ENCODE measurements around the gene PPARGC1A. TPM values are rescaled to one million over a fixed set of nuclear protein-coding genes. Genes with fewer than 3 reads are reported as not detected.

The PPARGC1A gene
- total and polyA plus RNA-seq, 10 of the 15 experiments (the other 5 are each of a cell fraction or from before 2014, with no cell fraction given) = 0.01 to 0.05 (median 0.04) TPM; not detected in 7

DNA sequence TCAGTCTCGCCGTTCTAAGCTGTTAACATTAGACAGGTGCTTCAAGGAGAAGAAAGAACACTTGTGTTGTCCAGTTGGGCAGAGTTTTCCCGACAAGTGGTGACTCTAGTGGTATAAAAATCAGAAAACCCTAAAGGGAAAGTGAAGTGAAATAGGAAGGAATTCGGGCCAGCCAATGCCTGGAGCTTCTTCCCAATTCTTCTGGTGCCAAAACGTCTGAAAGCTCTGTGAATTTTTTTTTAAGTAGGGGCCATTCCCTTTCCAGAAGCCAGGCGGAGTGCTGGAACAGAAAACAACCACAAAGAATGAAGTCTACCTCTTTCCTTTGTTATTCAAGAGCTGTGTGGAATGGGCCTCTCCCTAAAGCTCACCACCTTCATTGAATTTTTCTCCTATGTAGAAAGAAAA, 43.1 kb upstream of the PPARGC1A start (continued):
- TF ChIP-seq, protein P1, sequence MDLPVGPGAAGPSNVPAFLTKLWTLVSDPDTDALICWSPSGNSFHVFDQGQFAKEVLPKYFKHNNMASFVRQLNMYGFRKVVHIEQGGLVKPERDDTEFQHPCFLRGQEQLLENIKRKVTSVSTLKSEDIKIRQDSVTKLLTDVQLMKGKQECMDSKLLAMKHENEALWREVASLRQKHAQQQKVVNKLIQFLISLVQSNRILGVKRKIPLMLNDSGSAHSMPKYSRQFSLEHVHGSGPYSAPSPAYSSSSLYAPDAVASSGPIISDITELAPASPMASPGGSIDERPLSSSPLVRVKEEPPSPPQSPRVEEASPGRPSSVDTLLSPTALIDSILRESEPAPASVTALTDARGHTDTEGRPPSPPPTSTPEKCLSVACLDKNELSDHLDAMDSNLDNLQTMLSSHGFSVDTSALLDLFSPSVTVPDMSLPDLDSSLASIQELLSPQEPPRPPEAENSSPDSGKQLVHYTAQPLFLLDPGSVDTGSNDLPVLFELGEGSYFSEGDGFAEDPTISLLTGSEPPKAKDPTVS (IDR thresholded peaks at IDR 0.05; ENCODE audit: low read depth, low read length) = no peak
- TF ChIP-seq BMI1 (IDR thresholded peaks at IDR 0.05; ENCODE audit: borderline replicate concordance) = no peak
- TF ChIP-seq BRCA1 (IDR thresholded peaks at IDR 0.05; ENCODE audit: low read depth, low read length) = no peak
- TF ChIP-seq RELA (IDR thresholded peaks at IDR 0.05; ENCODE audit: borderline replicate concordance, partially characterized antibody) = no peak
- TF ChIP-seq PAX8 (IDR thresholded peaks at IDR 0.05) = no peak

DNA sequence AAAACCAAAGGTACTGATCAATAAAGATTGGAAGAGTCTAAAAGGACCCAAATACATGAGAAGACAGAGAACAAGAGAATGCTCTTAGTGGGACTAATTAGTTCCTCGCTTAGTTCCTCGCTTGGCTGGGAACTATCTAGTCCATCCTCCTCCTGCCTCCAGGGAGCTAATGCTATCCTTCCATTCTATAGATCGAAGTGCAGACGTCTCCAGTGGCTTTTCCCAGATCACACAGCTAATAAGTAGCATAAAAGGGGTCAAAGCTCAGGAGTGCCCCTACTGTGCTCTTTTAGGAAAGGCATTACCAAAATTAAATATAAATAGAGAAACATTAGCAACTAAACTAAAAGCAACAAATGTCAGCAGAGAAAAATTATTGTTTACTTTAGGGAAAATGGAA, 42.3 kb upstream of the PPARGC1A start:
- intact Hi-C loops (cut with micrococcal nuclease; ENCODE audit: unreplicated experiment) (no loop called here), in situ Hi-C loops (cut with MboI) (no loop called here)
- H3K4me2 ChIP-seq (ENCODE audit: control insufficient read depth, insufficient read depth) = no peak overlapping the region

More for the DNA sequence above, 42.3 kb upstream of the PPARGC1A start:
- FAIRE-seq = no peak
- Histone ChIP-seq H3K9me3 (replicated peaks; ENCODE audit: control insufficient read depth, insufficient read depth, low read length) (no peaks in the 10 kb centered on the region), H3K27ac (ENCODE audit: control insufficient read depth, insufficient read depth) (no peak overlapping the region), H3K4me1 (ENCODE audit: control insufficient read depth, insufficient read depth, low read length) (no peaks in the 10 kb centered on the region), H3K27me3 (replicated peaks in 1 of 2; ENCODE audit: control insufficient read depth in 2 of 2, insufficient read depth in 2 of 2, low read length in 1 of 2) (no peaks in the 10 kb centered on the region), H3K4me3 (no peak overlapping the region), H2AFZ (ENCODE audit: control insufficient read depth, low read depth, low read length) (no peak overlapping the region), H3K79me2 (ENCODE audit: control insufficient read depth, insufficient read depth, low read length) (no peaks in the 10 kb centered on the region), H3K36me3 (ENCODE audit: control insufficient read depth in 2 of 2, insufficient read depth in 2 of 2, low read length in 1 of 2) (no peaks in the 10 kb centered on the region), H3K9ac (ENCODE audit: control insufficient read depth, insufficient read depth, low read length) (no peak overlapping the region), H4K20me1 (ENCODE audit: control insufficient read depth, insufficient read depth) (no peaks in the 10 kb centered on the region)
- no peak for ATAC-seq
- RAD21 ChIA-PET (ENCODE audit: unreplicated experiment) = no interaction called here
- POLR2A ChIA-PET = no interaction called here
- TF ChIP-seq MXI1 (IDR thresholded peaks at IDR 0.05; ENCODE audit: low read depth, low read length) (no peak), CREM (IDR thresholded peaks at IDR 0.05; ENCODE audit: low read depth) (no peak)
- BruUV-seq (replicated peaks) = no TSS peak
- no peak for DNase-seq (ENCODE audit: low read depth, low spot score)
- CTCF ChIA-PET = no interaction called here
- SMC1A ChIA-PET (ENCODE audit: uncharacterized antibody, unreplicated experiment) = interaction anchor here (1.0 kb wide), 1 partner anchor 9 kb away, joined by 3 read pairs; no protein-coding TSS in a partner anchor
- 40% methylated on average over 4 of the region's 4 CpGs for WGBS (ENCODE audit: insufficient coverage, insufficient replicate concordance, low lambda C conversion rate, missing lambda C conversion rate)
